WERI-Rb-1 (cell line): Measurements from ENCODE around the gene SUGP1.
"Not testable (repeated sequence)": the region's sequence is repeated elsewhere in the genome, so short reads cannot be mapped to it uniquely, and the experiment has no call there.

Source experiments
- DNase-seq: peaks from one replicate; pipeline ENCODE4 v3.0.0-alpha.2; 2020
- H3K27ac ChIP-seq: fragments of 250-450 bp; sonication (Bioruptor Pico); 2 replicates; pipeline ENCODE4 v1.5.1; 2020; ENCODE audit warnings: mild to moderate bottlenecking, moderate library complexity
- H3K27me3 ChIP-seq: fragments of 250-450 bp; sonication (Bioruptor Pico); 2 replicates; pipeline ENCODE4 v1.5.1; 2021; ENCODE audit warnings: mild to moderate bottlenecking, low read depth, moderate library complexity; ENCODE audit not compliant: insufficient read depth, severe bottlenecking
- H3K36me3 ChIP-seq: fragments of 250-450 bp; sonication (Bioruptor Pico); 2 replicates; pipeline ENCODE4 v1.5.1; 2020; ENCODE audit warnings: mild to moderate bottlenecking, moderate library complexity
- H3K4me3 ChIP-seq: 2 replicates; pipeline ENCODE4 v1.5.1; 2011; ENCODE audit warnings: low read depth, mild to moderate bottlenecking, control low read depth, low read length
- H3K9me3 ChIP-seq: fragments of 250-450 bp; sonication (Bioruptor Pico); 2 replicates; pipeline ENCODE4 v1.5.1; 2021; ENCODE audit warnings: mild to moderate bottlenecking, moderate library complexity; ENCODE audit not compliant: severe bottlenecking
- CTCF ChIP-seq: IDR thresholded peaks from 2 replicates; pipeline ENCODE4 v1.5.1; 2011; ENCODE audit warnings: low read depth, mild to moderate bottlenecking, control low read depth, inconsistent platforms, low read length

SUGP1 gene

GRCh38 chr19:19356901-19357566 is 36.7 kb upstream of the SUGP1 start:
- Histone ChIP-seq H3K27ac (no peak overlapping the region), H3K9me3 (no peaks in the 10 kb centered on the region), H3K36me3 (peaks cover 50% of the 10 kb centered on the region), H3K27me3 (no peaks in the 10 kb centered on the region), H3K4me3 (no peak overlapping the region)
- TF ChIP-seq CTCF: no peak
- DNase-seq: no peak

GRCh38 chr19:19356500-19356899 is 36.2 kb upstream of the SUGP1 start:
- no peaks in the 10 kb centered on the region for H3K9me3 ChIP-seq
- H3K36me3 ChIP-seq: peaks cover 51% of the 10 kb centered on the region
- H3K27me3 ChIP-seq: no peaks in the 10 kb centered on the region
- no peak overlapping the region for H3K27ac ChIP-seq
- H3K4me3 ChIP-seq: no peak overlapping the region
- no peak for DNase-seq
- no peak for TF ChIP-seq CTCF

GRCh38 chr19:19355606-19356139 is 35.4 kb upstream of the SUGP1 start:
- Histone ChIP-seq H3K27ac (no peak overlapping the region), H3K4me3 (no peak overlapping the region), H3K27me3 (no peaks in the 10 kb centered on the region), H3K36me3 (peaks cover 59% of the 10 kb centered on the region), H3K9me3 (no peaks in the 10 kb centered on the region)
- TF ChIP-seq CTCF: no peak
- no peak for DNase-seq

GRCh38 chr19:19354932-19355331 is 34.6 kb upstream of the SUGP1 start:
- no peak for TF ChIP-seq CTCF
- DNase-seq: no peak
- H3K36me3 ChIP-seq: peaks cover 64% of the 10 kb centered on the region
- no peaks in the 10 kb centered on the region for H3K27me3 ChIP-seq
- no peak overlapping the region for H3K27ac ChIP-seq
- H3K4me3 ChIP-seq: no peak overlapping the region
- H3K9me3 ChIP-seq: no peaks in the 10 kb centered on the region

GRCh38 chr19:19354007-19354406 is 33.7 kb upstream of the SUGP1 start:
- Histone ChIP-seq H3K27me3 (no peaks in the 10 kb centered on the region), H3K4me3 (no peak overlapping the region), H3K27ac (no peak overlapping the region), H3K9me3 (no peaks in the 10 kb centered on the region), H3K36me3 (peaks cover 71% of the 10 kb centered on the region)
- DNase-seq: no peak
- no peak for TF ChIP-seq CTCF

- Histone ChIP-seq H3K27me3 (no peaks in the 10 kb centered on the region), H3K27ac (no peak overlapping the region), H3K4me3 (no peak overlapping the region), H3K9me3 (no peaks in the 10 kb centered on the region), H3K36me3 (peaks cover 80% of the 10 kb centered on the region)
- no peak for DNase-seq
- TF ChIP-seq CTCF: no peak
Measured at GRCh38 chr19:19352823-19353222, 32.5 kb upstream of the SUGP1 start.

GRCh38 chr19:19350756-19351155 is 30.4 kb upstream of the SUGP1 start:
- DNase-seq: not testable (repeated sequence)
- peaks cover 87% of the 10 kb centered on the region for H3K36me3 ChIP-seq

More at GRCh38 chr19:19350756-19351155, 30.4 kb upstream of the SUGP1 start:
- H3K27ac ChIP-seq, H3K27me3 ChIP-seq, H3K9me3 ChIP-seq, H3K4me3 ChIP-seq: not testable (repeated sequence)
